Activated CD8-positive, alpha-beta memory T cell treated with anti-CD3 and anti-CD28 coated beads for 36 hours (primary cell): ENCODE results near the gene ARHGAP15. TPM values are rescaled to one million over a fixed set of nuclear protein-coding genes. Genes with fewer than 3 reads are reported as not detected.

ENCODE experiments used
- CTCF ChIA-PET: fragments of 350-600 bp; sonication (Branson Sonifier 250); formaldehyde crosslinking; loops from one replicate; lab custom pipeline; 2021; ENCODE audit warnings: antibody characterized with exemption; lab: Charles Lee
- POLR2A ChIA-PET: fragments of 350-600 bp; sonication (Branson Sonifier 250); formaldehyde crosslinking; loops from one replicate; lab custom pipeline; 2021; ENCODE audit warnings: antibody characterized with exemption; lab: Charles Lee
- total RNA-seq, 2 experiments: library from RNA; stranded (reverse); gene quantifications; one replicate each; pipeline ENCODE4 v1.2.3, GENCODE V29; 2021

The ARHGAP15 gene
- total RNA-seq, 2 experiments from 2014 or later: 36.1 to 36.4 TPM

GRCh38 chr2:143401861-143402260, 272.6 kb downstream of the ARHGAP15 start:
- POLR2A ChIA-PET: no interaction called here
- CTCF ChIA-PET: no interaction called here

DNA sequence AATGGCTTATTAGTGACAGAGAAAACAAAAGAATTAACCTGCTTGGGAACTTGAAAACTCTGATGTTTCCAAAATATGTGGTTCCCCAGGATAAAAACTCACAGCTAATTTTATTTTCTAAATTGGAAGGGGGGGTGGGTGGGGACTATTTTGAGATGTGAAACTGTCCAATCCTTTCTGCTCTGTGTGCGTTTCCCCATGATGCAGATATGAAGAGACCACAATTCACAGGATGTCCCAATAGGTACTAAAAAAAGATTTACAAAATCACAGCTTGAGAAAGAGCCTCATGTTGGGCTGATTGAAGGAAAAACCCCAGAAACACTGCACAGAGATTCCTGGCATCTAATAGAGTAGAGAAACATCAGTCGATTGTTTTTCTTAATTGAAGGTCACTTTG, 273.2 kb downstream of the ARHGAP15 start:
- ChIA-PET CTCF (no interaction called here), POLR2A (no interaction called here)

GRCh38 chr2:143410082-143410897, 281.1 kb downstream of the ARHGAP15 start:
- ChIA-PET POLR2A (no interaction called here), CTCF (interaction anchor here (0.7 kb wide), 1 partner anchor 308 kb away, joined by 3 read pairs; no protein-coding TSS in a partner anchor)

DNA sequence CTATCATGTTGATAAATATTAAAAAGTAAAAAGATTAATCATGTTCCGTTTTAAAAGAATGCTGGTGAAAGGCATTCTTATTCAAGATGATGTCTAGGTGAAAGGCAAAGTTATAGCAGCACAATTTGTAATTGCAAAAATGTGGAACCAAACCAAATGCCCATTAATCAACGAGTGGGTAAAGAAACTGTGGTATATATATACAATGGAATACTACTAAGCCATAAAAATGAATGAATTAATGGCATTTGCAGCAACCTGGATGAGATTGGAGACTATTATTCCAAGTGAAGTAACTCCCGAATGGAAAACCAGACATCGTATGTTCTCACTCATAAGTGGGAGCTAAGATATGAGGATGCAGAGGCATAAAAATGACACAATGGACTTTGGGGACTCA, 286.4 kb downstream of the ARHGAP15 start:
- ChIA-PET CTCF (no interaction called here), POLR2A (no interaction called here)

DNA sequence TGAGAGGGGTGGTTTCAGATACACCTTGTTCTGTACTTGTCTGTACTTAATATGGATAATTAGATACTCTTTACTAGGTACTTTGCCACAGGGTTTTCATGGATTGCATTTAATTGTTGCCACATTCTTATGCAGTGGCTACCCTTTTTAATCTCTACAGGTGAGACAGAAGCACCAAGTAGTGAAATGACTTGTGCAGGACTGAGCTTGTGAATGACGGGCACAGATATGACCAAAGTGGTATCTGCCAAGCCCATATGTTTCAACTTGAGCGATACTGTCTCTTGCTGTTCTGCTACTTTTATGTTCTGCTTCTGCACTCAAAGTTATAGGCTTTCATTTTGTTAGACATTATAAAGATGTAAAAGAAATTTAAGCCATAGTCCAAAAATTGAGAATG, 288.2 kb downstream of the ARHGAP15 start:
- POLR2A ChIA-PET: no interaction called here
- CTCF ChIA-PET: no interaction called here

- ChIA-PET POLR2A (no interaction called here), CTCF (no interaction called here)
These were observed 291.1 kb downstream of the ARHGAP15 start for GRCh38 chr2:143420313-143420712.

- POLR2A ChIA-PET: interaction anchor here (0.5 kb wide), 1 partner anchor 620 kb away, joined by 4 read pairs; no protein-coding TSS in a partner anchor
- CTCF ChIA-PET: no interaction called here
These were observed 293.5 kb downstream of the ARHGAP15 start for GRCh38 chr2:143422681-143423080.

GRCh38 chr2:143425896-143426295, 296.7 kb downstream of the ARHGAP15 start:
- ChIA-PET CTCF (no interaction called here), POLR2A (no interaction called here)

GRCh38 chr2:143426296-143426695, 297.1 kb downstream of the ARHGAP15 start:
- CTCF ChIA-PET: no interaction called here
- POLR2A ChIA-PET: no interaction called here

DNA sequence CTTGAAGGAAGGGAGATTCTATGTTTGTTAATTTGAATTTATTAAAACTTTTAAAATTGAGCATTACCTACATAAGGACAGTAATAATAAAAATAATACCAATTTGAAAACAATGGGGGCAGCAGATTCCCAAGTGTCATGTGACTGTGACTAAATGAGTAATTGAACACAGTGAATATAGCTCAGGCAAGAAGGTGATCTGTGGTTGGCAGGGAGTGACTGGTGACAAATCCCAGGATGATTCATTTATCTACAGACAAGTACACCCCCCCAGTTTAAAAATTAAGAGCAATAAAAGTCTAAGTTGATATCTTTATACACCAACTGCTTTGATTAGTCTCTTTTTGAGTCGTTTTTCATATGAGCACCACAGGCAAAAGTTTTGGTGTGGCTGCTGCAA, 299.5 kb downstream of the ARHGAP15 start:
- ChIA-PET POLR2A (no interaction called here), CTCF (no interaction called here)

GRCh38 chr2:143429932-143430679, 300.9 kb downstream of the ARHGAP15 start:
- POLR2A ChIA-PET: no interaction called here
- CTCF ChIA-PET: no interaction called here

- CTCF ChIA-PET: no interaction called here
- POLR2A ChIA-PET: no interaction called here
These were observed 302.1 kb downstream of the ARHGAP15 start for GRCh38 chr2:143431316-143431715.

- ChIA-PET POLR2A (no interaction called here), CTCF (no interaction called here)
These were observed 304.0 kb downstream of the ARHGAP15 start for GRCh38 chr2:143433251-143433650.

DNA sequence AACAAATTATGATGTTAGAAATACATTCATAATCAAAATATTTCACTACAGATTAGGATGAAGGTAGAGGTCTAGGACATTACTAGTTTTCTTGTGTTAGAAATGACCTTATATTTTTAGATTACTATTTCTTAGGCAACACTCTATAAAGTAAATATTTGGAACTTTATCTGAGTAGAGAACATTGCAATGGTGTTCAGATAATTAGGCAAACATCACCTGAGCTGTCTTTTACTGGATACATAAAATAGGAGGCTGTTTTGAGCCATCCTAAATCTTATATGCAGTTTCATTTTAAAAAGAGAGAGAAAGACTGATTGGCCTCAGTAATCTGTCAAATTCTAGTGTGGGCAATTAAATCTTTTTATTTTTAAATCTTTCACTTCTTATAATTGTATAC, 304.6 kb downstream of the ARHGAP15 start:
- ChIA-PET POLR2A (no interaction called here), CTCF (no interaction called here)

DNA sequence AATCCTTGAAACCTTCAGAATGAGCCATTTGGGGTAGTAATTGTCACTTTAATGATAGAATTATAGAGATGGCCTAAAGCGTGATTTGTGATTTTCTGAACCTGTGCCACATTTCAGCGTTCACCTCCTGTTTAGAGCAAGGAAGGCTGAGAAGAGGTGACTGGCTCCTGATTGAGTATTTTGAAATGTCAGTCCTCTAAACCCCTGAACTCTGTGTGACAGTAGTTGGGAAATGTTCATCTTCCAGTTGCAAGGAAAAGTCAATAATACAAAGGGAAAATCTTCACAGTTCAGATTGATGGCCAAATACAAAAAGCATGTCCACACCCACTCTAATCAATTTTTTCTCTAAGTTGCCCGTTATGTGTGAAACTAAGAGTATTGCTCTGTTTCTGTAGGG, 305.2 kb downstream of the ARHGAP15 start:
- POLR2A ChIA-PET: no interaction called here
- CTCF ChIA-PET: no interaction called here

GRCh38 chr2:143435131-143435530, 305.9 kb downstream of the ARHGAP15 start:
- ChIA-PET CTCF (no interaction called here), POLR2A (no interaction called here)

DNA sequence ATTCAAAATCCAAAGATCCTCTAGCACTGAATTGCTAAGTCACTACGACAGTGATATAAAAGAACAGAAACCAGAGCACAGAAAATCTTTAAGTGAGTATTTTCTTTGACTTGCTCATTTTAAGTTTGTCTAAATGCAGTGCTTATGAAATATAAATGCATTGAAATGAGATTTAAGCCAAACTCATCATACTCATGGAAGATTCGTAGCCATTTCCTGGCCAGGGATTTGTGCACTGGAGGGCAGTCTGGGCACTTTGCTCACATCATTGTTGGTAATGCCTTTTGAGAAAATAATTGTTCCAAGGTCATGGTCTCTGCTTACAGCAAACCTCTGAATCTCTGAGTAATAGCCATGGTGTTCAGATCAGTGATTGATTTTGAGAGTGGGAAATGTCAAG, 307.7 kb downstream of the ARHGAP15 start:
- ChIA-PET POLR2A (no interaction called here), CTCF (no interaction called here)

DNA sequence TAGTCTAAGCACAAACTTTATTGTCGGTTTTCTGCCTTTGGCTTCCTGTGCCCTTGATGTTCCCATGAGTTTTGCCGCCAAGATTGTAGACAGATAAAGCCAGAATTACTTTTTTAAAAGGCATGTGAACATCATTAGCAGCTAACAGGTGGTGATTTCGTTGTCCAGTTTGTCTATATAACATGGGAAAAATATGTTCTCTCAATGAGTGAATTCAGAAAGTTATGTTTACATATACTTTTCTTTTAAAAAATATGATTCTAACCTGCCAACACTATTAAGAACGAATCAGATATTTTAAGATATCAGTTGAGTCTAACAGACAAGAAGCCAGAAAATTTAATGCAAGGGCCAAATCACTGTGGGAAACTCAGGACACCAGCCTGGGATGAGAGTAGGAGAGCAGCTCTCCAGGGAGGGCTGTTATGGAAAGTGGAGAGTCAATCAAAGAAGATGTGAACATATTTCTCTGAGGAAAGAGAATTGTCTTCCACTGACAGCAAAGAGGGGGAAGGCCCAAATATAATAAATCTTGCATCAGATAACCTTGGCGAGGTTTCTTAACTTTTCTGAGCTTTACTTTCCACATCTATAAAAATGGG, 311.3 kb downstream of the ARHGAP15 start:
- ChIA-PET POLR2A (no interaction called here), CTCF (no interaction called here)

DNA sequence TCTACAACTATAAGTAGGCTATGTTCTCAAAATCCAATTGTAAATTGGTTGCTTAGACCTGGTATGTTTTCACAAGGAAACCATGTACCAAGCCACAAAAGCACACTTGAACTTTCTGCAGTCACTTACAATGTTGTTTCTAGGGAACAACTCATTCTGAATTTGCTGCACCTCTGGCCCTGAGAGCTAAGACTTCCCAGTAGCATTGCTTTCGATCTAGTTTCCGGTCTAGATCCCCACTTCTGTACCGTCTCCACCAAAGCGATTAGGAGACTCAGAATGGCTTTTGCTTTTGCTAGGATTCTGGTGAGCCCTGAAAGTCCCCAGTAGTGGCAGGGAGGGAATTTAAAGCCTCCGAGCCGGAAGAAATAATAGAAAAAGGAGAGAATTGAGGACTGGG, 313.0 kb downstream of the ARHGAP15 start:
- ChIA-PET POLR2A (no interaction called here), CTCF (no interaction called here)

DNA sequence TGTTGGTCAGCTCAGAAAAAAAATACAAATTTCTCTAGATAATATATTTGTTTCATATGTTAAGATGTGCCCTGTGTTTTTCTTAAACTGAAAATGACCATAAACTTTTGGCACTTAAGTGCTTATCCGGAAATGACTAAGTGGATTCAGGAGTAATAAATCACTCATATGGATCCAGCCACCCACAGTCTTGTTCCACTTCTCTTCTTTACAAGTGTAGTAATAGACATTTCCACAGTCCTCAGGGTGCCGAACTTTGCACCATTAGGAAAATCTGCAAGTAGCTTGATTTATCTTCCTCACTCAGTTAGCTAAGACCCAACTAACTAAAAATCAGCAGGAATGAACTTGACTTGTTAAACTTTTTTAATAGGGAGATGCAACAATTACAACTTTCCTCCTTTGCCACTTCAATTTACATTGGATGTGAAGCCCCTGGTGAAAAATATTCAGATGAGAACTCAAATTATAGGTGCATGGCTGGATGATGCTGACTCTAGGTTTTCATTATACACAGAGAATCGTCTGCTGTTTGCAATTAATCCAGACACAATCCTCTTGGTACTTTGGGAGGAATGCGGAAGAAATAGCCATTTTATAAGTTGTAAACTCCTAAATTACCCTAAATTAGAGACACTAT, 322.5 kb downstream of the ARHGAP15 start:
- POLR2A ChIA-PET: interaction anchor here (0.7 kb wide), 1 partner anchor 322 kb away, joined by 3 read pairs; the partner anchor contains the start of gene ARHGAP15
- CTCF ChIA-PET: no interaction called here
